DMS53 (cell line): ENCODE measurements around the gene ANLN.
A peak's percentile ranks its signal among the peaks of the same experiment; 100 is the strongest.
"Not testable (repeated sequence)": the region's sequence is repeated elsewhere in the genome, so short reads cannot be mapped to it uniquely, and the experiment has no call there.

Experiments used
- DNase-seq: peaks from one replicate; lab custom pipeline; 2025; lab: John Stamatoyannopoulos, UW

Gene ANLN

DNA sequence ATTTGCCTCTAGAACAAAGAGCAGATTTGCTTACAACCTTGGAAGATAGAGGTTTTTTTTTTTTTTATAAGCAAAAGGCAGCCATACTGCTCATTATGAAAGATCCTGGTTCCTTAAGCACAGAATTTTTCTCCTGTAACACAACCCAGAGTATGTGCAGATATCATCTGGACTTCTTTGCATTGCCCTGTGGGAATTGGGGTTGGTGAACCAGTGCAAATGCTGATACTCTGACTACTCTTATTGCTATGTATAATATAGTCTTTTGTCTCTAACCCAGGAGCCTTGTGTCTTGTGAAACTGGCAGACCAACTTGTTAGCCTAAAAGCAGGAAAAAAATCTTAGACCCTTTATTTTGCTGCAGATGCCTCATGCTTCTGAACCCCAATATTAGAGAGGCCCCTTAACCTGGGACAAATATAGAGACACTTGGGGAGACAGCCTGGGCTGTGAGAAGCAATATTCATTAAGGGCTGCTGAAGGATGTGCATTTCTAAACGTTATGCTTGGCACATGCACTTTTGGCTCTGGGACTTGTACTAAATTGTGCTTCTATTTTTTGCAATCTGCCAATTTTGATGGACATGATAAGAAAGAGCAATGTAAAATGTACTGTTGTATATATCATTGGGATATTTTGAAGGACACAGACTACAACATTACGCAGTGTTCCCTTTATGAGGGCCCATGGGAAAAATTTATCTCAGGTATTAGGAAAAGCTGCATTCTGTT, 78.9 kb downstream of the ANLN start:
- no peak for DNase-seq

DNA sequence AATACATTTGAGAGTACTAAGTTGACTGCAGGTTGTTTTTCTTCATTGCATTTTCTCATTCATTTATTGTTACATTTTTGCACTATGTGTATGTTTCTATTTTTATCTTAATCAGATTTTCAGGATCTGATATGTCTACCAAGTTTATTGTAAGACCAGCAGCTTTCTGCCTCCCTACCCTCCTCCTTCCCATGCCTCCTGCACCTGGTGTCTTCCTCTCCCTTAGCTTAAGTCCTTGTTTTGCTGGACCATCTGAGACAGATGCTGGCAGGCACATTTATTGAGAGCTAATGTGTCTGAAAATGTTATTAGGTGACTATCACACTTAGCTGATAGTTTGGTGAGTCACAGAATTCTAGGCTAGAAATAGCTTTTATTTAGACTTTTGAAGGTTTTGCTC, 79.6 kb downstream of the ANLN start:
- DNase-seq = no peak

DNA sequence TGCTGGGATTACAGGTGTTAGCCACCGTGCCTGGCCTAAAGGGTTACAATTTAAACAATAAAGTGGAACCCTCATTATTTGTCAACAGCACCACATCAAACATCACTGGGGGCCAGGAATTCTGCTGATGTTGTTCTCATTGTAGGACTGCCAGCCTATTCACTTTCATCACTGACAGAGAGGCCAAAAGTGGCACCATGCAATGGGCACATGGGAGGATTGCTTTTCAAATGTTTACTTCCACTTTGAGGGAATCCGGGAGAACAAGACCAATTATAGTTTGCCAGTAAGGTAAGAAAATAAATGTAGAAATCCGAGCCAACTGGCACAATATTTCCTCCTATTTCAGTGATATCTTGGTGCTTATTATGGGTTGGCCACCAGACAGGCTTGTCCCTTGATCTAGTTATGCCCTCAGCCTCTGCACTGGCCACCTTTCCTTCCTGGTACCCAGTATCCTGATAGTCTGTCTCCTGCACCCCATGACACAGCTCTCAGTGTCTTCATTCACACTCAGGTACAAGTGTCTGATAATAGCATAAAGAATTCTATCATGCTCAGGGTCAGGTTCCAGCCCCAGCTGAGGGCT, 82.6 kb downstream of the ANLN start:
- no peak for DNase-seq

DNA sequence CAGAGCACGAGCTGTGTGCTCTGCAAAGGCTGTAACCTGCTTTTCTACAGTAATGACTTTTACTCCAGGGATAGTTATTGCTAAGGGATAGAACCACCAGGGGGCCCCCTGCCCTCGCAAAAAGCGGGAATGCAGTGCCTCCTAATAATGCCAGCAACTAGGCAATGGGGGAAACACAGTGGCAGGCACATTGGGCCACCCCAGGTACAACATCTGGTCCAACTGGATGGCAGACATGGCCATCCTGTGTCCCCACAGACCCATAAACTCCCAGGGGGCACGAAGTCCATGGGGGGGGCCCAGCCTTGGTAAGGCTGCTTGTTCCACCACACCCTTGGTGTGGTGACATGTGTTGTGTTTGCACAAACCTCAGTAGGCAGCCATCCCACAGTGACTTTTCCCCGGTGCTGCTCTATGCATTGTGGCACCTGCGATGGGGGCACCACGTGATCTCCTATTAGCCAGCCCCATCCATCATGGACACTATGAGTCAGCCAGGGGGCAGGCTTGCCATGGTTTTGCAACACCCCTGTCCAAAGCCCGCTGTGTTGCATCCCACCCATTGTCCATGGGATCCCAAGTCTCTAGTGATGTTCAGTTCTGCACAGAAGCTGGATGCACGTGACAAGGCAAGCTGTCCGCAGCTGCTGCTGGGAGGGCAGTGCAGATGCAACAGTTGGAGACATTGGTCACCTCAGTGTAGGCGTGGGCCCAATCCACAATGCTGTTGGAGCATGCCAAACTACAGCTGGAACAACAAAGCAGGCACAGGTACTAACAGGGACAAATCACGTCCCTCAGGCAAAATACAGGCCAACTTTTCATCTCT, 84.0 kb downstream of the ANLN start:
- DNase-seq = peak; percentile 73

DNA sequence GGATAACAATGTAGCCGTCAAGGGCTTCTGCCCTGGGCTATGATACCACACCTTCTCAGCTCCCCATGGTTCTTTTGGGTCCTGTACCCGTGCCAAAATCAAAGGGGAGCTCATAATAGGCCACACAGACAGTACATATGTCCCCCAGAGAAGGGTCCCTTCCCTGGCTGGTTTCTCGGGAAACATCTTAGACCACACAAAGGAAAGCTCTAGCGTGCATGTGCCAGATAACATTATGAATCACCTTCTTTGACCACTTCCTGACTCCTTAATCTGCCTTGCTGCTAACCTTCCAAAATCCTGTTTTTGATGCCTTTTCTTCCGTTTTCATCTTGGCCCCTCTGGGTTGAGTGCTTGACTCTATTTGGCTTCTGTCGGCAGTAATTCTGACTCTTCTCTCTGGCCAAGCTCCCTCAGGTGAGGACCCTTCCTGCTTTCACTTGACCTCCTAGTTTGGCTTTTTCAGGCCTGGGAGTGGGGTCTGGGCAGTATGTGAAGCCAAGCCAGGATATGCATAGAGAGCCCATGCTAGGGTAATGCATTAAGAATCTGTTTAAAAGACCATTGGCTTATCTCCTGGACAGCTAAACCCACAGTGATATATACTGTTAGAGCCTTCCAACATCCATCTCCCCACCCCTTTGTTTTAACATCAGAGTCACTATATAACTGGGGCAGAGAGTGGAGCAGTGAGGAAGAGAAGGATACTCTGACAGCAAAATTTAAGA, 84.8 kb downstream of the ANLN start:
- no peak for DNase-seq

DNA sequence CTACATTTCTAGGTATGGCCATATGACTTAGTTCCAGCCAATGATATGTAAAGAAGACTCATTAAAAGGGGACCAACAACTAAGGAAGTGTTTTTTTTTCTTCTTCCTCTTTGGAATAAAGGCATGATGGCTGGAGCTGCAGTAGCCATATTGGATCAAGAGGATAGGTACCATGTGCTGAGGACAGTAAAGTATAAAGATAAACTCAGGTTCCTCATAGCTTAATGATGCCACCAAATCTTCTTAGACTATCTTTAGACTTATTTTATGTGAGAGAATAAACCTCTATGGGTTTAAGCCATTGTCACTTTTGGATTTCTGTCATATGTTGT, 85.3 kb downstream of the ANLN start:
- DNase-seq = no peak

DNA sequence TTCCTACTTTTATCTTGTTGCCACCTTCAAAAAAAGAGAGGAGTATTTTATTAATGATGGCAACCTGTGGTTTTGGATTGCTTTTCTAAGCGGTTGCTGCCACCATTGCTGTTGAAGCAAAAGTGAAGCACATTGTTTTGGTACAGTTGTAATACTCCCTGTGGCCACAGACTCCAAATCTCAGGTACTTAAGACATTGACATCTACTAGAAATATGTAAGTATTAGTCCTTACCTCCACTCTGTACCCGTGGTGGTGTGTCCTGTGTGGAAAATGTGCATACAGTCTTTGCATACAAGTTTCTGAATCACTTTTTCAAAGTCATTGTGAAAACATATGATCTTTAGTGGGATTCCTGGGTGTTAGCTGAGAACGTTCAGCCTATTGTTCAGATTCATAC, 85.7 kb downstream of the ANLN start:
- peak; percentile 13 for DNase-seq

DNA sequence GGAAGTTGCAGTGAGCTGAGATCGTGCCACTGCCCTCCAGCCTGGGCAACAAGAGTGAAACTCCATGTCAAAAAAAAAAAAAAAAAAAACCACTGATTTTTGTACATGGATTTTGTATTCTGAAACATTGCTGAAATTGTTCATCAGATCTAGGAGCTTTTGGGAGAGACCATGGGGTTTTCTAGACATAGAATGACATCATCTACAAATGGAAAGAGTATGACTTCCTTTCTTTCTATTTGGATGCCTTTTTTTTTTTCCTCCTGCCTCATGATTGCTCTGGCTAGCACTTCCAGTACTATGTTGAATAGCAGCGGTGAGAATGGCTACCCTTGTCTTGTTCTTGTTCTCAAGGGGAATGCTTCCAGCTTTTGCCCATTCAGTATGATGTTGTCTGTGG, 89.1 kb downstream of the ANLN start:
- no peak for DNase-seq

DNA sequence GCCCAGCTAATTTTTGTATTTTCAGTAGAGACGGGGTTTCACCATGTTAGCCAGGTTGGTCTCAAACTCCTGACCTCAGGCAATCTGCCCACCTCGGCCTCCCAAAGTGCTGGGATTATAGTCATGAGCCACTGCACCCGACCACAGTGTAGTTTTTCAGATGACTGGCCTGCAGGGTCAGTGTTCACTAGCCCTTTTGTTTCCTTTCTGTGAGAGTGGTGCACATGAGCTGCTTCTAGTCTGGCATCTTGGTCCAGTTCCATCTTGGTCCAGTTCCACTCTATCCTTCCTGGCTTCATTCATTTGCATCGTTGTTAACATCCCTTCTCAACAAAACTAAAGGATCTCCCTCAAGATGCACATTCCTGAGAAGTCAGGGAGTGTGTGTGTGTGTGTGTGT, 94.2 kb downstream of the ANLN start:
- not testable (repeated sequence) for DNase-seq

DNA sequence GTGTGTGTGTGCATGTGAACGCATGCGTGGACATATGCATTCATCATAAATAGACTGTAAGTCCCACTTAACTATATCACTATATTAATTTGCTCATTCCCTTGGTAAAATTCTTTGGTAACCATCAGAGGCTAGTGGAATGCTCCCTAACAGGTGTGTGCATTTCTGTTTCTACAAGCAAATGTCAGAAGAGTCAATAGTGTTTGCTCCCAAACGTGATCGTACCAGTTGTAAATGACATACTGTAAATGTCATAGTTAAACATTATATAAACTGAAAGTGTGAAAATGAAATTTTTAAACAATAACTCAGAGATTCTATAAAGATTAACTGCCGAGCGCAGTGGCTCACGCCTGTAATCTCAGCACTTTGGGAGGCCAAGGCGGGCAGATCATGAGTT, 94.6 kb downstream of the ANLN start:
- no peak for DNase-seq

DNA sequence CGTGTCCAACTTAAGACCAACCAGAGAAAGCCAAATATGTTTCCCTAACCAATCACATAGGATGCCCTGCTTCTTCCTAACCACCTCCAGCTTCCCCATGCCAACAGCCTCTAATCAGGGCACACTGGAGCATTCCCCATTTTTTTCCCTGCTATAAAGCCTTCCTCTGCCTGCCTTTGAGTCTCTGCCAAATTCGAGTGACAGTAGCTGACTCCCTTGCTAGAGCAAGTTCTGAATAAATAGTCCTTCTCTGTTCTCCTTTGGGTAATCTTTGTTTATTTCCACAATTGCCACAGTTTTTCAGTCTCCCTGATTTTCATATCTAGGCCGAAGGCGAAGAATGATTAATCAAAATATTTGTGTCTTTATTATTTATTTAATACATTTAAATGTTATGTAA, 96.7 kb downstream of the ANLN start:
- no peak for DNase-seq

DNA sequence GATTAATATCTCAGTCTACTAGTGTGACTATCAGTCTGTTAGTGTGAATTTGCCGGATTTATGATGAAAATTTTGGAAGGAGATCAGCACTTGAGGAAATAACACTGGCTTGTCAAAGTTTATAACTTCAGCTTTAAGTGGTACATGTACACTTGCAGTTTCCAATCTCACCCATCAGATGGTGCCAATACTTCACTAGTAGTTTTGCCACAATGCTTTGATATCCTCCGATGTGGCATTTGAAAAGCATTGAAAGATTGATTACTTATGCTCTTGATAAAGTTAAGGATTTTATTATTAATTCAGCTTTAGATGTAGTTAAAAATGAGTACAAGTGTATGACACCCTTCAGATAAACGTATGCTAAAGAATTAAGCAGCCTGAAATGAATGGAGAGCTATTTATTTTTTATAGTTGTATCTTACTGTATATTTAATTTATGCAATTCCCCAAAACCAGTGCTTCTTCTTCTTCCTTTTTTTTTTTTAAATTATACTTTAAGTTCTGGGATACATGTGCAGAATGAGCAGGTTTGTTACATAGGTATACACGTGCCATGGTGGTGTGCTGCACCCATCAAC, 98.2 kb downstream of the ANLN start:
- peak; percentile 81 for DNase-seq

DNA sequence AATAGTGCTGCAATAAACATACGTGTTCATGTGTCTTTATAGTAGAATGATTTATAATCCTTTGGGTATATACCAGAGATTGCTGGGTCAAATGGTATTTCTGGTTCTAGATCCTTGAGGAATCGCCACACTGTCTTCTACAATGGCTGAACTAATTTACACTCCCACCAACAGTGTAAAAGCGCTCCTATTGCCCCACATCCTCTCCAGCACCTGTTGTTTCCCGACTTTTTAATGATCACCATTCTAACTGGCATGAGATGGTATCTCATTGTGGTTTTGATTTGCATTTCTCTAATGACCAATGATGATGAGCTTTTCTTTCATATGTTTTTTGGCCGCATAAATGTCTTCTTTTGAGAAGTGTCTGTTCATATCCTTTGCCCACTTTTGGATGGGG, 99.0 kb downstream of the ANLN start:
- not testable (repeated sequence) for DNase-seq

DNA sequence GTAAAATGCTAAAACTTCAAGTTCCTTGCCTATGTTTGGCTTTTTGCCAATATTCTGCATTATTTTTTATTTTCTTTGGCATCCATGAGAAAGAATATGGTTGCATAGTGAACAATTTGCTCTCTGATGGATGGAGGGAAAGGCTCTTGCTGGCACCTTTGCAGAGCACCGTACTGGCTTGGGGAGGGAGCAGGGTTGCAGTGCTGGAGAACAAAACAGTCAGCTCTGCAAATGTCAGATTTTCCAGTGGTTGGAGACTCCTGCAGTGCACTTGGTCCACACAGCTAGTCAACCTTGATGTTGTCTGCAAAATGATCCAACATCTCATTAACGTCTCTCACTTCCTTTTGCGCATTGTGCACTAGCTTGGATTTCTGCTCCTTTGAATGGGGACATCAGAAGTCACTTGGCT, 100.8 kb downstream of the ANLN start:
- DNase-seq = no peak

DNA sequence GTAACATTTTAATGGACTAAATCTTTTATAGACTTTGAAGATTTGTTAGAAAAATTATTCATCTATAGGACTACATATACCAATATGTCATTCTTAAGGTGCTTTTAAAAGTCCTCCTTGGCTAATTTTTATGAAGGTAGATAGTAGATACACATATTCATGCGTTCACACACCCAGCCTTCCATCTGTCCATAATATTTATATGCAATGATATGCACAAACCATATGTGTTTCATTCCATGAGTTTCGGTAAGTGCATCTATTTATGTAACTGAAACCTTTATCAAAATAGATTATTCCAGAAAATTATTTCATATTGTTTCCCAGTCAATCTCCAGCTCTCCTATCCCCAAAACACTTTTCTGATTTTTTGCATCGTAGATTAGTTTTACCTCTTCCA, 101.7 kb downstream of the ANLN start:
- DNase-seq = no peak

DNA sequence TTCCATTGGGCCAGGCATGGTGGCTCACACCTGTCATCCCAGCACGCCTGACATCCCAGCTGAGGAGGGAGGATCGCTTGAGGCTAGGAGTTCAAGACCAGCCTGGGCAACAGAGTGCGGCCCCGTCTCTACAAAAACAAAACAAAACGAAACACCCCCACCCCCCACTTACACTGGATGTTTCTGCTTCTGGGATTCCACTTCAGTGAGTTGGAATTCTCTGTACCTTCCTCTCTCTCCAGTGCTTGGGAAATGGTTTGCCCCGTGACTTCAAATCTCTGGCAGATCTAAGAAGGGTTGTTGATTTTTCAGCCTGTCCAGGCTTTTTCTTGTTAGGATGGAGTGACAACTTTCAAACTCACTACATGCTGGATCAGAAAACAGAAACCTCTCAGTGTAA, 106.9 kb downstream of the ANLN start:
- no peak for DNase-seq

DNA sequence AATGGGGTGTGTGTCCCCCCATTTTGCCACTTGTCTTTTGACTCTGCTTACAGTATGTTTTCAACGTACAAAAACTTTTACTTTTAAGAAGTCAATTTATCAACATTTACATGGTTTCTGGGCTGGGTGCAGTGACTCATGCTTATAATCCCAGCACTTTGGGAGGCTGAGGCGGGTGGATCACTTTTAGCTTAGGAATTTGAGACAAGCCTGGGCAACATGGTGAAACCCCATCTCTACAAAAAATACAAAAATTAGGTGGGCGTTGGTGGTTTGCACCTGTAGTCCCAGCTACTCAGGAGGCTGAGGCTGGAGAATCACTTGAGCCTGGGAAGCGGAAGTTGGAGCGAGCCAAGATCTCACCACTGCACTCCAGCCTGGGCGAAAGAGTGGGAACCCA, 107.5 kb downstream of the ANLN start:
- DNase-seq = not testable (repeated sequence)

DNA sequence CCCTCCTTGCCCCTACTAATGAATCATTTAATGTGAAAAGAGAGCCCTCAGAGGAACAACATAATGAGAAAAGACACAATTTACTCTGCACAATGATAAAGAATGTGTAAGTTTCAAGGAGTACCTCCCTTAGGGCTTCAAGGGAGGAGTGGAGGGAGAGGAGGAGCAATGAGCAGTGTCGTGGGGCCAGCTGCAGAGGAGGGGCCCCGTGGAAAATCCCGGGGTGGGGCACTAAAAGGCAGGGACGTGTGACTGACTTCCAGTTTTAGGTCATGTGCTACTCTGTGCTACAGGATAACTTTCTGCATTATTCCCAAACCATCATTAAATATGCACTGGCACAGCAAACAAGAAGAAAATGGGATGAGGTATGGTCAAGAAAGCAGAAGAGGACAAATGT, 108.1 kb downstream of the ANLN start:
- no peak for DNase-seq
